B cell (primary cell): Measurements from ENCODE around the gene TTC32. TPM values are rescaled to one million over a fixed set of nuclear protein-coding genes. Genes with fewer than 3 reads are reported as not detected.

Experiments
- ATAC-seq: fragments of 200-7000 bp; cut with Tn5 transposase; one replicate; pipeline ENCODE4 v1.10.0; 2021; ENCODE audit warnings: low read depth, mild to moderate bottlenecking, moderate number of reproducible peaks, moderate library complexity
- CTCF ChIA-PET: fragments of 350-600 bp; sonication (Branson Sonifier 250); formaldehyde crosslinking; loops from one replicate; lab custom pipeline; 2021; ENCODE audit warnings: antibody characterized with exemption, inconsistent platforms; lab: Charles Lee
- POLR2A ChIA-PET: fragments of 350-600 bp; sonication (Branson Sonifier 250); formaldehyde crosslinking; loops from one replicate; lab custom pipeline; 2021; ENCODE audit warnings: antibody characterized with exemption; lab: Charles Lee
- DNase-seq: peaks from one replicate; pipeline ENCODE4 v3.0.0; 2013
- H2AFZ ChIP-seq: 2 replicates; pipeline ENCODE4 v1.6.1; 2012; ENCODE audit warnings: mild to moderate bottlenecking, low read depth, low read length; ENCODE audit not compliant: insufficient read depth, poor library complexity, severe bottlenecking
- H3K27ac ChIP-seq, 2 donors: 1 replicate in 1 of 2; 2 replicates in 1 of 2; pipeline ENCODE4 v1.5.1; 2012 to 2013; ENCODE audit warnings: low read length in 2 of 2, mild to moderate bottlenecking in 2 of 2, moderate library complexity in 1 of 2
- H3K27me3 ChIP-seq, 4 experiments: fragments of 200-600 bp in 1 of 4; sonication (generic) in 1 of 4; replicated peaks in 1 of 4; 1 replicate in 2 of 4; 2 replicates in 2 of 4; pipeline versions ENCODE4 v1.6.1 to v1.7.0; 2013 to 2016; ENCODE audit warnings: low read length in 3 of 4, mild to moderate bottlenecking in 2 of 4, mixed read lengths in 1 of 4, moderate library complexity in 1 of 4; ENCODE audit not compliant: insufficient read depth in 4 of 4, control insufficient read depth in 3 of 4; ENCODE audit errors: control extremely low read depth in 1 of 4
- H3K36me3 ChIP-seq, 2 experiments: replicated peaks in 1 of 2; 1 replicate in 1 of 2; 2 replicates in 1 of 2; pipeline versions ENCODE4 v1.6.1 to v1.7.1; 2013; ENCODE audit warnings: low read length in 1 of 2; ENCODE audit not compliant: insufficient read depth in 2 of 2, control insufficient read depth in 1 of 2; ENCODE audit errors: control extremely low read depth in 1 of 2, extremely low read depth in 1 of 2
- H3K4me1 ChIP-seq, 2 donors: fragments of 200-600 bp in 1 of 2; sonication (generic) in 1 of 2; 1 replicate in 1 of 2; 2 replicates in 1 of 2; pipeline versions ENCODE4 v1.5.1 to v1.6.1; 2013 to 2017; ENCODE audit warnings: low read length in 2 of 2; ENCODE audit not compliant: control insufficient read depth in 2 of 2, insufficient read depth in 2 of 2
- H3K4me2 ChIP-seq: replicated peaks from 2 replicates; pipeline ENCODE3; 2012; ENCODE audit warnings: mild to moderate bottlenecking, low read depth, low read length; ENCODE audit not compliant: poor library complexity, severe bottlenecking
- H3K4me3 ChIP-seq, 5 experiments: fragments of 200-600 bp in 1 of 5; sonication (generic) in 1 of 5; 1 replicate in 3 of 5; 2 replicates in 2 of 5; pipeline versions ENCODE4 v1.5.1 to v1.7.0; 2011 to 2016; ENCODE audit warnings: low read length in 4 of 5, mild to moderate bottlenecking in 4 of 5, low read depth in 2 of 5, control low read depth in 1 of 5, moderate library complexity in 1 of 5; ENCODE audit not compliant: insufficient read depth in 1 of 5; ENCODE audit errors: control extremely low read depth in 1 of 5, extremely low read depth in 1 of 5
- H3K79me2 ChIP-seq: fragments of 200-600 bp; sonication (generic); one replicate; pipeline ENCODE4 v1.6.0; 2016; ENCODE audit warnings: low read length; ENCODE audit not compliant: control insufficient read depth, insufficient read depth
- H3K9ac ChIP-seq: fragments of 200-600 bp; sonication (generic); 2 replicates; pipeline ENCODE4 v1.6.1; 2017; ENCODE audit warnings: mild to moderate bottlenecking, low read length, moderate library complexity
- H3K9me3 ChIP-seq, 3 donors: one replicate each; pipeline versions ENCODE4 v1.6.1 to v1.7.1; 2013; ENCODE audit warnings: low read length in 2 of 3; ENCODE audit not compliant: control insufficient read depth in 2 of 3, insufficient read depth in 1 of 3; ENCODE audit errors: control extremely low read depth in 1 of 3
- H4K20me1 ChIP-seq: 2 replicates; pipeline ENCODE4 v1.6.0; 2012; ENCODE audit warnings: mild to moderate bottlenecking, low read length; ENCODE audit not compliant: insufficient read depth, control insufficient read depth, poor library complexity, severe bottlenecking
- H3K27ac Mint-ChIP-seq: one replicate; pipeline ENCODE4 v1.8.0; 2021; ENCODE audit warnings: mixed read lengths
- H3K27me3 Mint-ChIP-seq: one replicate; pipeline ENCODE4 v1.8.0; 2021; ENCODE audit warnings: mixed read lengths
- H3K4me1 Mint-ChIP-seq: one replicate; pipeline ENCODE4 v1.8.0; 2021; ENCODE audit warnings: mixed read lengths
- H3K4me3 Mint-ChIP-seq: one replicate; pipeline ENCODE4 v1.8.0; 2021; ENCODE audit warnings: mixed read lengths
- H3K9me3 Mint-ChIP-seq: one replicate; pipeline ENCODE4 v1.8.0; 2022; ENCODE audit warnings: mixed read lengths; ENCODE audit not compliant: insufficient read depth
- CTCF ChIP-seq: fragments of 200-600 bp; IDR thresholded peaks from one replicate; pipeline ENCODE4 v1.8.0; 2022; ENCODE audit warnings: antibody characterized with exemption, mild to moderate bottlenecking
- EZH2 ChIP-seq: IDR thresholded peaks from 2 replicates; pipeline ENCODE4 v1.6.1; 2012; ENCODE audit warnings: borderline replicate concordance, low read depth, mild to moderate bottlenecking, moderate library complexity, low read length; ENCODE audit not compliant: insufficient read depth, poor library complexity, severe bottlenecking
- WGBS: methylation state at CpG from one replicate; pipeline ENCODE4 v1.1.5; 2013; ENCODE audit warnings: missing lambda C conversion rate; ENCODE audit not compliant: insufficient coverage; 5-methylcytosine and 5-hydroxymethylcytosine counted together
- intact Hi-C: fragments of 100-400 bp; cut with micrococcal nuclease; formaldehyde crosslinking; loops from one replicate; pipeline ENCODE4 v1.10.0; 2022
- polyA plus RNA-seq: library from polyadenylated mRNA; depleted of rRNA; stranded (reverse); fragments of >200 nt; gene quantifications from 2 replicates; pipeline ENCODE4 v1.2.3, GENCODE V29; 2012
- total RNA-seq, 2 donors: library from RNA; stranded (reverse); fragments of 120-200 nt in 1 of 2; gene quantifications; 1 replicate in 1 of 2; 2 replicates in 1 of 2; pipeline versions ENCODE4 v1.2.3 to v1.2.4, GENCODE V29; 2013 to 2022

The TTC32 gene
- total and polyA plus RNA-seq, 2 donors (not counting 1 experiment from before 2014, with no cell fraction given): 27.7 to 38.1 TPM

- Histone ChIP-seq H3K4me2 (no peak overlapping the region), H3K27ac (no peak overlapping the region), H3K27me3 (no peaks in the 10 kb centered on the region), H3K4me3 (no peak overlapping the region), H3K36me3 (peaks cover 0 to 8% of the 10 kb centered on the region in 2 experiments), H3K79me2 (no peaks in the 10 kb centered on the region), H3K4me1 (no peaks in the 10 kb centered on the region), H3K9me3 (no peaks in the 10 kb centered on the region), H4K20me1 (no peaks in the 10 kb centered on the region), H3K9ac (no peak overlapping the region), H2AFZ (no peak overlapping the region)
- ChIA-PET POLR2A (no interaction called here), CTCF (no interaction called here)
- no peak overlapping the region for H3K4me3 Mint-ChIP-seq
- intact Hi-C loops: no loop called here
- no peaks in the 10 kb centered on the region for H3K27me3 Mint-ChIP-seq
- H3K4me1 Mint-ChIP-seq: no peaks in the 10 kb centered on the region
- no peak overlapping the region for H3K27ac Mint-ChIP-seq
- H3K9me3 Mint-ChIP-seq: no peaks in the 10 kb centered on the region
- TF ChIP-seq CTCF: no peak
- no peak for TF ChIP-seq EZH2
- WGBS: no CpG with 5 or more reads among the region's 4 CpGs
- DNase-seq (no peak), ATAC-seq (no peak)
These were observed 35.2 kb upstream of the TTC32 start for GRCh38 chr2:19937004-19937403.

- WGBS: 100% methylated on average over 2 of the region's 2 CpGs
- DNase-seq (no peak), ATAC-seq (no peak)
- Mint-ChIP-seq H3K4me3 (no peak overlapping the region), H3K27ac (no peak overlapping the region), H3K4me1 (no peaks in the 10 kb centered on the region), H3K9me3 (no peaks in the 10 kb centered on the region), H3K27me3 (no peaks in the 10 kb centered on the region)
- no peak for TF ChIP-seq EZH2
- no peak for TF ChIP-seq CTCF
- H3K27ac ChIP-seq: no peak overlapping the region
- POLR2A ChIA-PET: no interaction called here
- no peak overlapping the region for H3K4me2 ChIP-seq
- no peak overlapping the region for H3K4me3 ChIP-seq
- peaks cover 0 to 8% of the 10 kb centered on the region in 2 experiments for H3K36me3 ChIP-seq
- intact Hi-C loops: no loop called here
- H3K9ac ChIP-seq: no peak overlapping the region
- H4K20me1 ChIP-seq: no peaks in the 10 kb centered on the region
- H3K9me3 ChIP-seq: no peaks in the 10 kb centered on the region
- H3K79me2 ChIP-seq: no peaks in the 10 kb centered on the region
- H2AFZ ChIP-seq: no peak overlapping the region
- no peaks in the 10 kb centered on the region for H3K27me3 ChIP-seq
- CTCF ChIA-PET: no interaction called here
- H3K4me1 ChIP-seq: no peaks in the 10 kb centered on the region
These were observed 34.4 kb upstream of the TTC32 start for GRCh38 chr2:19936203-19936602.
